ENCODE results near the gene FAM234B. TPM values are rescaled to one million over a fixed set of nuclear protein-coding genes. Genes with fewer than 3 reads are reported as not detected.

The FAM234B gene
- total and polyA plus RNA-seq, 2 of the 8 experiments (the other 6 are each of a cell fraction or from before 2014, with no cell fraction given): 12.5 to 29.1 TPM

DNA sequence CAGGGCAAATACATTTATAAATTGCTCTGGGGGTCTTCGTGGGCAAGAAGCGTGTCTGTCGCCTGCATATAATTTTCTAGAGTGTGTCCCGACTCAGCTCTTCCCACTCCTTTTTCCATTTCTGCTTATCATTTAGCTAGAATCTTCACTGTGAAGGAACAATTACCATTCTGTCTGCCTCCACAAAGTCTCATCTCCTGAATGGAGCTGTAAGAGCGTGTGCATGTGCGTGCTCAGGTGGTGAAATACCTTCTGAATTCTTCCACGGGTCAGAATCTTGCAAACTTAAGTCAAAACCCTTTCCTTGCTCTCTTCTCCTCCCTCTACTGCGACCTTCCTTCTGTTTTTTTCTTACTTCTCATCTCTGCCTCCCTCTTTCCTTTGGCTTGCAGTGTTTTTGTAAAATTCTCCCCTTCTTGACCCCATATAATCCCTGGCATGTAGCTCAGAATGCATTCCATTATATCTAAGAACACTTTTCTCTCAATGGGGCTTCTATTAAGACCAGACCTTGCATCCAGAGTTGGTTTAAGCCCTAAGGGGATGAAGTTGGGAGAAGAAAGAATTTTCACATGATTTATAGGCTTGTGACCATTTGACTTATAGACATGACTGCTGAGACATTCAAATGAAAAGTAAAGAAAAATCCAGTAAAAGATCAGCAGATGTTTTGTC, 84.2 kb downstream of the FAM234B start:
- H3K27ac ChIP-seq (ENCODE audit: low read depth, low read length): no peak overlapping the region
- no peak overlapping the region for H2BK5ac ChIP-seq (ENCODE audit: low read depth, low read length)
- no peak overlapping the region for H2AK5ac ChIP-seq (ENCODE audit: low read depth, low read length)
- ChIA-PET POLR2A (ENCODE audit: partially characterized antibody) (no interaction called here), CTCF (ENCODE audit: partially characterized antibody) (interaction anchor here (0.6 to 2.5 kb wide), 4 partner anchors 9 to 331 kb away, joined by 3 to 11 read pairs (median 3); no protein-coding TSS in a partner anchor)
- no peak overlapping the region for H3K4me3 ChIP-seq (ENCODE audit: extremely low read depth in 1 of 4, insufficient read depth in 2 of 4, low read depth in 3 of 4, low read length in 4 of 4)
- no peak overlapping the region for H2BK15ac ChIP-seq (ENCODE audit: low read length)
- no peak overlapping the region for H4K91ac ChIP-seq (replicated peaks; ENCODE audit: insufficient read length, low read length)
- H3K9ac ChIP-seq (replicated peaks in 1 of 4; ENCODE audit: extremely low read depth in 1 of 4, low read depth in 3 of 4, low read length in 3 of 4): no peak overlapping the region
- no peak overlapping the region for H4K8ac ChIP-seq (ENCODE audit: extremely low read depth, insufficient read depth, low read length)
- no peak overlapping the region for H2AFZ ChIP-seq (ENCODE audit: low read length)
- no peak overlapping the region for H3K18ac ChIP-seq (ENCODE audit: extremely low read depth, low read length)
- H3K9me3 ChIP-seq (ENCODE audit: insufficient read depth in 2 of 2, low read depth in 1 of 2, low read length in 1 of 2): no peaks in the 10 kb centered on the region
- no peaks in the 10 kb centered on the region for H3K36me3 ChIP-seq (ENCODE audit: control insufficient read depth in 2 of 4, insufficient read depth in 4 of 4, low read length in 3 of 4)
- H3K4ac ChIP-seq (replicated peaks; ENCODE audit: insufficient read length, low read depth, low read length): no peak overlapping the region
- H3K4me2 ChIP-seq (ENCODE audit: insufficient read depth in 1 of 2, low read depth in 2 of 2, low read length in 2 of 2): no peak overlapping the region
- no peak overlapping the region for H2BK20ac ChIP-seq (ENCODE audit: low read length)
- DNase-seq (ENCODE audit: low read depth in 1 of 2, low spot score in 2 of 2) (no peak), FAIRE-seq (no peak)
- H3K4me1 ChIP-seq (replicated peaks in 1 of 4; ENCODE audit: control insufficient read depth in 3 of 4, insufficient read depth in 4 of 4, low read length in 3 of 4): peaks cover 1 to 7% (median 4%) of the 10 kb centered on the region in 4 experiments; a peak in 3 of 7 replicates
- H3K23ac ChIP-seq (ENCODE audit: insufficient read length): no peak overlapping the region
- H3K56ac ChIP-seq (replicated peaks; ENCODE audit: insufficient read length, low read depth, low read length): no peak overlapping the region
- H3K79me2 ChIP-seq (ENCODE audit: control insufficient read depth in 1 of 2, insufficient read depth in 2 of 2, low read length in 2 of 2): no peaks in the 10 kb centered on the region
- 89% methylated on average over 8 of the region's 8 CpGs; no CpG with 5 or more reads in 1 of the 2 experiments for WGBS, 2 experiments (ENCODE audit: extremely low coverage in 1 of 2, insufficient coverage in 1 of 2, insufficient read length in 1 of 2, insufficient replicate concordance in 2 of 2, low coverage in 1 of 2, low lambda C conversion rate in 2 of 2, missing lambda C conversion rate in 1 of 2)
- H2BK120ac ChIP-seq (replicated peaks; ENCODE audit: low read depth, low read length): no peak overlapping the region
- no peak overlapping the region for H2BK12ac ChIP-seq (ENCODE audit: low read depth, low read length)
- H4K20me1 ChIP-seq (replicated peaks in 1 of 2; ENCODE audit: control insufficient read depth in 1 of 2, insufficient read depth in 2 of 2, low read length in 2 of 2): no peaks in the 10 kb centered on the region
- H3K27me3 ChIP-seq (replicated peaks in 1 of 4; ENCODE audit: control insufficient read depth in 3 of 4, extremely low read depth in 1 of 4, insufficient read depth in 3 of 4, low read length in 3 of 4): no peaks in the 10 kb centered on the region
- no peak overlapping the region for H3K14ac ChIP-seq (ENCODE audit: insufficient read length)
- no peaks in the 10 kb centered on the region for H3K79me1 ChIP-seq (ENCODE audit: low read depth, low read length)
- H4K5ac ChIP-seq (ENCODE audit: insufficient read length, low read depth, low read length): no peak overlapping the region
- H3K23me2 ChIP-seq (ENCODE audit: low read depth, low read length): no peaks in the 10 kb centered on the region
- TF ChIP-seq HDAC6 (IDR thresholded peaks at IDR 0.05; ENCODE audit: low read depth, low read length): no peak
